Activated B cell treated with CpG ODN at 0.5 μM for 24 hours (primary cell): ENCODE data around the gene GSK3A. TPM values are rescaled to one million over a fixed set of nuclear protein-coding genes. Genes with fewer than 3 reads are reported as not detected.
A peak's percentile ranks its signal among the peaks of the same experiment; 100 is the strongest.

Source experiments
- ATAC-seq: fragments of 200-7000 bp; cut with Tn5 transposase; one replicate; pipeline ENCODE4 v1.10.0; 2021; ENCODE audit warnings: low read depth, mild to moderate bottlenecking, moderate library complexity
- CTCF ChIA-PET: fragments of 350-600 bp; sonication (Branson Sonifier 250); formaldehyde crosslinking; loops from one replicate; lab custom pipeline; 2021; ENCODE audit warnings: antibody characterized with exemption; lab: Charles Lee
- POLR2A ChIA-PET: fragments of 350-600 bp; sonication (Branson Sonifier 250); formaldehyde crosslinking; loops from one replicate; lab custom pipeline; 2021; ENCODE audit warnings: antibody characterized with exemption; lab: Charles Lee
- DNase-seq: peaks from one replicate; pipeline ENCODE4 v3.0.0; 2022
- H3K27ac Mint-ChIP-seq: one replicate; pipeline ENCODE4 v1.8.0; 2020; ENCODE audit warnings: mixed read lengths
- H3K27me3 Mint-ChIP-seq: one replicate; pipeline ENCODE4 v1.8.0; 2021; ENCODE audit warnings: mixed read lengths
- H3K36me3 Mint-ChIP-seq: one replicate; pipeline ENCODE4 v1.8.0; 2021; ENCODE audit warnings: low read depth, mixed read lengths
- H3K4me1 Mint-ChIP-seq: one replicate; pipeline ENCODE4 v1.8.0; 2021; ENCODE audit warnings: mixed read lengths
- H3K4me3 Mint-ChIP-seq: one replicate; pipeline ENCODE4 v1.8.0; 2020; ENCODE audit warnings: mild to moderate bottlenecking, mixed read lengths
- H3K9me3 Mint-ChIP-seq: one replicate; pipeline ENCODE4 v1.8.0; 2020; ENCODE audit warnings: mixed read lengths
- CTCF ChIP-seq: fragments of 200-600 bp; IDR thresholded peaks from one replicate; pipeline ENCODE4 v1.8.0; 2022; ENCODE audit warnings: antibody characterized with exemption, mild to moderate bottlenecking
- intact Hi-C: fragments of 100-400 bp; cut with micrococcal nuclease; formaldehyde crosslinking; loops from one replicate; pipeline ENCODE4 v1.15.1; 2024
- total RNA-seq: library from RNA; stranded (reverse); gene quantifications from 2 replicates; pipeline ENCODE4 v1.2.3, GENCODE V29; 2022

GSK3A gene
- total RNA-seq, 1 donor from 2014 or later, result 38.6 TPM

- Mint-ChIP-seq H3K27me3 (no peaks in the 10 kb centered on the region), H3K27ac (peak overlapping the region; percentile 99), H3K36me3 (peaks cover 32% of the 10 kb centered on the region), H3K4me3 (peak overlapping the region; percentile 99), H3K9me3 (no peaks in the 10 kb centered on the region), H3K4me1 (peaks cover 44% of the 10 kb centered on the region)
- POLR2A ChIA-PET, result interaction anchor here (0.6 to 7.2 kb wide), 14 partner anchors 10 to 354 kb away, joined by 3 to 68 read pairs (median 6); partner anchors contain the start of gene ERF
- CTCF ChIA-PET, result interaction anchor here (0.6 to 3.0 kb wide), 5 partner anchors 17 to 50 kb away, joined by 3 to 29 read pairs (median 3); no protein-coding TSS in a partner anchor
- DNase-seq, result no peak
- intact Hi-C loops, result no loop called here
- no peak for ATAC-seq
- TF ChIP-seq CTCF, result no peak
Measured at GRCh38 chr19:42245231-42245630, 2.8 kb upstream of the GSK3A start.

- H3K4me3 Mint-ChIP-seq, result peak overlapping the region; percentile 99
- H3K4me1 Mint-ChIP-seq, result peaks cover 50% of the 10 kb centered on the region
- peak; percentile 40 for ATAC-seq
- no peak for TF ChIP-seq CTCF
- CTCF ChIA-PET, result interaction anchor here (0.6 to 4.0 kb wide), 8 partner anchors 18 to 136 kb away, joined by 3 to 29 read pairs (median 6); partner anchors contain the start of gene POU2F2
- POLR2A ChIA-PET, result interaction anchor here (0.6 to 7.2 kb wide), 19 partner anchors 11 to 168 kb away, joined by 3 to 68 read pairs (median 6); partner anchors contain the start of genes CIC, ERF, PAFAH1B3 and POU2F2
- DNase-seq, result peak; percentile 81
- intact Hi-C loops, result loop anchor here (1.0 kb wide), 5 partner anchors 9 to 111 kb away; no protein-coding TSS in a partner anchor
- H3K27ac Mint-ChIP-seq, result peak overlapping the region; percentile 99
- no peaks in the 10 kb centered on the region for H3K9me3 Mint-ChIP-seq
- no peaks in the 10 kb centered on the region for H3K27me3 Mint-ChIP-seq
- H3K36me3 Mint-ChIP-seq, result peaks cover 34% of the 10 kb centered on the region
Measured at GRCh38 chr19:42244347-42245220, 2.2 kb upstream of the GSK3A start.

GRCh38 chr19:42242069-42242511, 312 bp downstream of the GSK3A start:
- Mint-ChIP-seq H3K27me3 (no peaks in the 10 kb centered on the region), H3K9me3 (no peaks in the 10 kb centered on the region), H3K4me3 (peak overlapping the region; percentile 86), H3K4me1 (peaks cover 56% of the 10 kb centered on the region), H3K36me3 (peaks cover 36% of the 10 kb centered on the region), H3K27ac (peak overlapping the region; percentile 79)
- ChIA-PET CTCF (interaction anchor here (1.4 to 4.0 kb wide), 4 partner anchors 21 to 109 kb away, joined by 3 to 26 read pairs (median 8); partner anchors contain the start of genes DEDD2, POU2F2 and ZNF526), POLR2A (interaction anchor here (0.6 to 7.2 kb wide), 19 partner anchors 8 to 382 kb away, joined by 3 to 68 read pairs (median 8); partner anchors contain the start of genes CIC, DEDD2, MEGF8 and RPS19)
- intact Hi-C loops, result loop anchor here (1.0 to 2.0 kb wide), 9 partner anchors 25 to 181 kb away; partner anchors contain the start of genes DEDD2, MEGF8, PAFAH1B3 and PRR19
- no peak for TF ChIP-seq CTCF
- no peak for ATAC-seq
- no peak for DNase-seq

- DNase-seq (no peak), ATAC-seq (no peak)
- ChIA-PET CTCF (interaction anchor here (1.4 to 4.0 kb wide), 2 partner anchors 21 to 38 kb away, joined by 3 to 26 read pairs; partner anchors contain the start of gene ZNF526), POLR2A (interaction anchor here (0.8 to 7.2 kb wide), 6 partner anchors 21 to 118 kb away, joined by 3 to 68 read pairs (median 16); partner anchors contain the start of gene DEDD2)
- intact Hi-C loops, result no loop called here
- H3K9me3 Mint-ChIP-seq, result no peaks in the 10 kb centered on the region
- H3K27me3 Mint-ChIP-seq, result no peaks in the 10 kb centered on the region
- H3K4me3 Mint-ChIP-seq, result peak overlapping the region; percentile 86
- TF ChIP-seq CTCF, result no peak
- peaks cover 43% of the 10 kb centered on the region for H3K36me3 Mint-ChIP-seq
- peaks cover 50% of the 10 kb centered on the region for H3K4me1 Mint-ChIP-seq
- H3K27ac Mint-ChIP-seq, result no peak overlapping the region
Measured at GRCh38 chr19:42241279-42241678, 1.1 kb downstream of the GSK3A start.
